Measurements from ENCODE around the gene VSTM4.

VSTM4 gene

GRCh38 chr10:49093922-49094321, 21.4 kb downstream of the VSTM4 start:
- H3K4me2 ChIP-seq (ENCODE audit: low read depth, low read length, poor library complexity, severe bottlenecking), result no peak overlapping the region
- H3K9ac ChIP-seq (ENCODE audit: low read depth, low read length, poor library complexity, severe bottlenecking), result no peak overlapping the region
- H4K20me1 ChIP-seq (ENCODE audit: insufficient read depth, low read length, poor library complexity, severe bottlenecking), result no peaks in the 10 kb centered on the region
- no peaks in the 10 kb centered on the region for H3K36me3 ChIP-seq (ENCODE audit: insufficient read depth, low read length)
- H2AFZ ChIP-seq (ENCODE audit: low read length), result no peak overlapping the region
- H3K9me3 ChIP-seq (ENCODE audit: insufficient read depth, low read depth, low read length), result no peaks in the 10 kb centered on the region
- H3K27me3 ChIP-seq (ENCODE audit: insufficient read depth, low read length, poor library complexity, severe bottlenecking), result no peaks in the 10 kb centered on the region
- TF ChIP-seq CTCF (conservative IDR thresholded peaks at IDR 0.05; ENCODE audit: low read length), result no peak
- TF ChIP-seq EZH2phosphoT487 (IDR thresholded peaks at IDR 0.05; ENCODE audit: borderline replicate concordance), result no peak
- no peaks in the 10 kb centered on the region for H3F3A ChIP-seq (ENCODE audit: low read depth)
- H3K79me2 ChIP-seq (ENCODE audit: insufficient read depth, low read length), result no peaks in the 10 kb centered on the region
- H3K4me1 ChIP-seq (ENCODE audit: insufficient read depth, low read length, poor library complexity, severe bottlenecking), result no peaks in the 10 kb centered on the region
- no peak overlapping the region for H3K4me3 ChIP-seq (ENCODE audit: low read length, poor library complexity, severe bottlenecking)
- no peaks in the 10 kb centered on the region for H3K9me2 ChIP-seq (replicated peaks; ENCODE audit: low read depth, low read length)

- no peaks in the 10 kb centered on the region for H3K79me2 ChIP-seq (ENCODE audit: insufficient read depth, low read length)
- H2AFZ ChIP-seq (ENCODE audit: low read length), result no peak overlapping the region
- no peaks in the 10 kb centered on the region for H3K9me3 ChIP-seq (ENCODE audit: insufficient read depth, low read depth, low read length)
- no peak overlapping the region for H3K4me3 ChIP-seq (ENCODE audit: low read length, poor library complexity, severe bottlenecking)
- no peaks in the 10 kb centered on the region for H3K27me3 ChIP-seq (ENCODE audit: insufficient read depth, low read length, poor library complexity, severe bottlenecking)
- no peaks in the 10 kb centered on the region for H3K36me3 ChIP-seq (ENCODE audit: insufficient read depth, low read length)
- H3F3A ChIP-seq (ENCODE audit: low read depth), result no peaks in the 10 kb centered on the region
- TF ChIP-seq CTCF (conservative IDR thresholded peaks at IDR 0.05; ENCODE audit: low read length), result no peak
- no peaks in the 10 kb centered on the region for H4K20me1 ChIP-seq (ENCODE audit: insufficient read depth, low read length, poor library complexity, severe bottlenecking)
- H3K4me2 ChIP-seq (ENCODE audit: low read depth, low read length, poor library complexity, severe bottlenecking), result no peak overlapping the region
- no peaks in the 10 kb centered on the region for H3K4me1 ChIP-seq (ENCODE audit: insufficient read depth, low read length, poor library complexity, severe bottlenecking)
- no peak overlapping the region for H3K9ac ChIP-seq (ENCODE audit: low read depth, low read length, poor library complexity, severe bottlenecking)
- no peaks in the 10 kb centered on the region for H3K9me2 ChIP-seq (replicated peaks; ENCODE audit: low read depth, low read length)
Observed at GRCh38 chr10:49092477-49092876, 22.8 kb downstream of the VSTM4 start.

GRCh38 chr10:49091450-49092210, 23.7 kb downstream of the VSTM4 start:
- Histone ChIP-seq H3K9me2 (replicated peaks; ENCODE audit: low read depth, low read length) (no peaks in the 10 kb centered on the region), H3K79me2 (ENCODE audit: insufficient read depth, low read length) (no peaks in the 10 kb centered on the region), H3F3A (ENCODE audit: low read depth) (no peaks in the 10 kb centered on the region), H3K4me1 (ENCODE audit: insufficient read depth, low read length, poor library complexity, severe bottlenecking) (no peaks in the 10 kb centered on the region), H3K4me3 (ENCODE audit: low read length, poor library complexity, severe bottlenecking) (no peak overlapping the region), H3K36me3 (ENCODE audit: insufficient read depth, low read length) (no peaks in the 10 kb centered on the region), H3K9ac (ENCODE audit: low read depth, low read length, poor library complexity, severe bottlenecking) (no peak overlapping the region), H4K20me1 (ENCODE audit: insufficient read depth, low read length, poor library complexity, severe bottlenecking) (no peaks in the 10 kb centered on the region), H3K27me3 (ENCODE audit: insufficient read depth, low read length, poor library complexity, severe bottlenecking) (no peaks in the 10 kb centered on the region), H2AFZ (ENCODE audit: low read length) (no peak overlapping the region), H3K4me2 (ENCODE audit: low read depth, low read length, poor library complexity, severe bottlenecking) (no peak overlapping the region), H3K9me3 (ENCODE audit: insufficient read depth, low read depth, low read length) (no peaks in the 10 kb centered on the region)
- no peak for TF ChIP-seq CTCF (conservative IDR thresholded peaks at IDR 0.05; ENCODE audit: low read length)

Measured in Loucy (cell line).